Embryonic facial prominence (tissue), 1 donor: Measurements from ENCODE around the gene BBIP1.
"Not testable (repeated sequence)": the region's sequence is repeated elsewhere in the genome, so short reads cannot be mapped to it uniquely, and the experiment has no call there.

ENCODE experiments used
- DNase-seq: peaks from one replicate; pipeline ENCODE4 v3.0.0-alpha.2; 2016; ENCODE audit errors: extremely low spot score

Gene BBIP1

DNA sequence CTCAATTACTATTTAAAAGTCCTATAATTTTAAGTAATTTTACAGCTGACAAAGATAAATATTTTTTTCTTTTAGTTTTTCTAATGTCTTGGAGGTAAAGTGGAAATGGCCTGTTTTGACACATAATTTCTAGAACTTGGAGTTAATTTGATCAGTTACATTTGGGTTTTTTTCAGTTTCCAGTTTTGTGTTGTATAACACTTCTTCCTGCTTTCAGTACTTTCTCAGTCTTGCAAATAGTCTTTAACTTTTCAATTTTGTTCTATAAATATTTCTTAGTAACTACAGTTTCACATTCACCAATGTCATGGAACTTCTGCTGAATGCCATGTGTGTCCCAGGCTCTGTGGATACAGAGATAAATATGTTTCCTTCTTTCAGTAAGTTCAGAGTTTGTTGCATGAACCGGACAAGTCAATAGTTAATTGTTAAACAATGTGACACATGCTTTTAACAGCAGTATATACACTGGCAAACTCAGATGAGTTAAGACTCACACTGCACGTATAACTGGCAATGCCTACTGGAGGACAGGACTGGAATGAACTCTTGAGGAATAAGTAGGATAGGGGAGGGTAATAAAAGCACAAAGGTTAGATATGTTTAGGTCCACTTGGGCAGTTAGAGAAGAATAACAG lies 5.0 kb upstream of the BBIP1 start:
- no peak for DNase-seq

DNA sequence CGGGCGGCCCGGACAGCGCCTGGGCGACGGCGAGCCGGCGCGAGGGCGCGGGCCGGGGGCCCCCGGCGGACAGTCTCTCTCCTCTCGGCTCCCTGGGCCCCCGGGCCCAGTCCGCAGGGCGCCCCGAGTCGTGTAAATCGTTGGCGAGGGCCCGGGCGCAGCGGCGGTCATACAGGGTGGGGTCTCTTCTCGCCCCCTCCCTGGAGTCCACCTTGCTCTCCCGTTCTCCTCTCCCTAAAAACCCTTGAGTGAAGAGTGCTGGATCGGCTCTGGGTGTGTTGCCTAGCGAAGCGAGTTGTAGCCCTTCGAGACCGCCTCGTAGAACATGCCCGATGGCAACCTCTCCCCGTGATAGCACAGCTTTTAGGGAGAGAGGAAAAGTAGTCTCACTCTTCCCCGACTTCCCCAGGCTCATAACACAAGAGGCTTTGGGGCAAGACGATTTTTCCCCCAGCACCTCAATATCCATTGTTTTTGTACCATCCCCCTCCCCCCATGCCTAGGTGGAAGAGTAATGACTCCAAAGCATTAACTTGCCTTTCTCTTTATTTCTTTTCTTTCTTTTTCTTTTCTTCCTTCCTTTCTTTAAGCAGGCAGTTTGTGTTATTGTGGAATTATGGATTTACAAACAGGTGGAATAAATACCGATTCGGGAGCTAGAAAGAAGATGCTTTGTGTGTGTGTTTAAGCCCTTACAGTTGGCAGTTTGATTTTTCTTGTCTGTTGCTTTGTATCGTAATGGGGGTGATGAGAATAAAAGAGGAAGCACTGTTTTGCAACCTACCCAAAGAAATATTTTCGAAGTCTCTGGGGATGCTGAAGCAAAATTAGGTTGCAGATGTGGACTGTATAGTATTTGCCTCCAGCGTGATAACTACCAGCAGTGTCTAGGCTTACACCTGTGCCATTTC lies 1.2 kb upstream of the BBIP1 start:
- peak; percentile 31 for DNase-seq

DNA sequence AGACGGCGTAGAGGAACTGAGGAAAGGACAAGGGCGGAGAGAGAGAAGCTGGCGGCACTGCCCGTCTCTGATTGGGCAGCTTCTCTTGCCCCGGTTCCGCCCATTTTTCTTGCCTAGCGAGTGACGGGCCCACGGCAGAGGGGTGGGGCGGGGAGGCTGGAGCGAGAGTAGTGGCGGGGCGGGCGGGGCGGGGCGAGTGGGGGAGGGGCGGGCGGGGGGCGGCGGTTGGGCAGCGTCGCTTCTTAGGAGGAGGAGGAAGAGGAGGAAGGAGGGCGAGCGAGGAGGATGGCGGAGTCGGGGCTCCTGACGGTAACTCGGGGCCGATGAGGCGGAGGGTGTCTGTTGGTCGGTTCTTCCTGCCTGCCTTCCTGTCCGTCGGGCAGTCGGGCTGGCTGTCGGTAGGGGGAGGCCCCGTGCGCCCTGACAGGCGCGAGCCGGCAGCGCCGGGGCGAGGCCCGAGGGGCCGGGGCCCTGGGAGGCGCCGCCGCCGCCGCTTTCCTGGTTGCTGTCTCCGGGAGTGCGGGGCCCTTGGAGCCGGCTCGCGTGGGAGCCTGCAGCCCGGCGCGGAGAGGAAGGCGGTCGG lies 460 bp upstream of the BBIP1 start, which contains the start of gene SHOC2:
SHOC2 (plus strand) TSS at position 256 of the 583 bp plus-strand sequence. CDS start 44,755 bp downstream, outside the sequence.
- no peak for DNase-seq

DNA sequence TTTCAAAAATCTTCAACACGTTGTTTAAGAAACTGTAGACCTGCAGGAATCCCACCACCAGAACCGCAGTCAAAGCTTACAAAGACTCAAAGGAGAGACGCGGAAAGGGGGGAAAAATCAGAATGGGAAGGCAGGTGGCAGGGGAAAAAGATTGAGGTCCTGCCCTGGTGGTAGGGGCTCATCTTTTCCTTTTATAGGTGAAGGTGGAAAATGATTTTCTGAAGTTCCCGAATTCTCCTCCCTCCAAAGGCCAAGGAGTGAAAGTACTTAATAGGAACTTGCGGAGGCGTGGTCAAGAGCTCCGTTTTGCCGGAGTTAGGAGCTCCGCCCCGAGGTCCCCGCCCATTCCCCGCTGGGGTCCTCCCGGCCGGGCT lies 724 bp downstream of the BBIP1 start:
- DNase-seq = peak; percentile 89

DNA sequence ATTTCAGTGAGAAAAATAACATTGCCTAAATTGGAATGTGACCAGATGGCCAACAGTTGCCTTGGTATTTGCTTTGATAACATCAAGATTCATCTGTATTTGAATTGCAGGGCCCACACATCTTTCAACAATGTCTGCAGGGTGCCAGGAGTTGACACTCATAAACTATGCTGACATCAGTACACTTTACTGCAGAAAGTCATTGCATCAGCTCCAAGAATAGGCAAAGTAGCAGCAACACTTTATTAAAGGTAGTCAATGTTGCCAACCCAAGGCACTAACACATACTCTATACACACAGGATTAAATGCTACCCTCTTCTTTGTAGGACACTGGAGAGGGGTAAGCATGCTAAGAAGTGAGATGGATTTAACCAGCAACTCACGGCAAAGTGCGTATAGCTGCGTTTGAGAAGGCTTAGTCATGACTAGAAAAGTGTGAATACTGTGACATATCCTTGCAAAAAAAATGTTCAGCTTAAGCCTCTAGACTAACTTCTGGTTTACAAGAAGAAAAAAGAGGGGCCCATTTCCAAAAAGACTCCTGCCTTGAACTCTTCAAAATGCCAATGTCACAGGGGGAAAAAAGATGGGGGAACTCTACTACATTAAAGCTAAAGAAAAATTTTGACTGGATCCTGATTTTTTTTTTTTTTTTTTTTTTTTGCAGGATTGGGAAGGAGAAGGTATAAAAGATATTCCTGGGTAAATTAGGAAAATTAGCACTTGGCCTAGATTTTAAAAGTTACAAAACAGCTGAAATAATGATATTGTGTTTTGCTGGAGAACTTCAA lies 2.2 kb downstream of the BBIP1 start:
- DNase-seq = no peak

DNA sequence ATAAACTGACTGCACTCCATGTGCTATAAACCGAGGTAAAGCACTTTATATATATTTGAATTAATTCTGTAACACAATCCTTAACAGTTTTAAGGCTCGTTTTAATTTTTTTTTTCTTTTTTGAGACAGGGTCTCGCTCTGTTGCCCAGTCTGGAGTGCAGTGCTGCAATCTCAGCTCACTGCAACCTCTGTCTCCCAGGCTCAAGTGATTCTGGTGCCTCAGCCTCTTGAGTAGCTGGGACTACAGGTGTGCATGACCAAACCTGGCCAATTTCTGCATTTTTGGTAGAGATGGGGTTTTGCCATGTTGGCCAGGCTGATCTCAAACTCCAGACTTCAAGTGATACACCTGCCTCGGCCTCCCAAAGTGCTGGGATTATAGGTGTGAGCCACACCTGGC lies 3.4 kb downstream of the BBIP1 start:
- not testable (repeated sequence) for DNase-seq

DNA sequence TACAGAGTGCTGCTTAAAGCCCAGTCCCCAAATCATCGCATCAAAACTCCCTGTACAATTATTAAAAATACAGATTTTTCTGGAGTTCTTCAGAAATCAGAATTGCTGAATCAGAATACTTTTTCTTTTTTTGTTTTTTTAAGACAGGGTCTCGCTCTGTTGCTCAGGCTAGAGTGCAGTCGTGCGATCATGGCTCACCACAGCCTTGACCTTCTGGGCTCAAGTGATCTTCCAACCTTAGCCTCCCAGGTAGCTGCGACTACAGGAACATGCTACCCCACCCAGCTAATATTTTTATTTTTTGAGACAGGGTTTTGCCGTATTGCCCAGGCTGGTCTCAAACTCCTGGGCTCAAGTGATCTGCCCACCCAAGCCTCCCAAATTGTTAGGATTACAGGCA lies 3.9 kb downstream of the BBIP1 start:
- DNase-seq = no peak

DNA sequence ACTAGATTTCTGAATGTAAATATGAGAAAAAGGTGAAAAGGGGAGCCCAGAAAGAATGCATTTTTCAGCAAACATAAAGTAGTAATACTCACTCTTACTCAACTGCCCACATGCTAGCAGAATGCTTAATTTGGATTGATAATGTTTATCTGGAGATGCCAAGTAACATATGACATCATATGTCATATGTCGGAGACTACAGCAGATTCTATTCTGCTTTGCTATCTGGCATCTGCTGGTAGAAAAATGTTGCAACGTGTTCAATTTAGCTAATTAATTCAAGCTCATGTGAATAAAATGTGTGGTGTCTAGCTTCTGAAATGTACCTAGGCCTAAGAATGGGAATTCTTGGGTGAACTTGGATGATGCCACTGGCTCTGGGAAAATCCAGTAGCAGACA lies 4.5 kb downstream of the BBIP1 start:
- DNase-seq = no peak

DNA sequence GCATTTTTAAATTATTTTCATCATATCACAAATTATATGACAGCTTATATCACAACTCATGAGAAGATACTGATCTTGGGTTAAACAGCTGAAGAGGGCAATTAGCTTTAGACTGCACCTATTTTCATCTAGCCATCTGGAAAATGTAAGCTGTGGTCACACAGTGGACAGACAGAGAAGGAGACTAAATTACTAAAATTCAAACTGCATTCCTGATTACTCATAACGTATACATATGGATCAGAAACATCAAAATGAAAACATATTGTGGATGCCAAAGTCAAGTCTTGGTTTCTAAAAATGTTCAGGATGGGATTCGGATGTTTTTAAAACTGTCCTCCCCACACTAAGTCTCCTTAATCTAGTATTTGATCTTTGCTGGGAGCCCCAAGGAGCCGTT lies 6.6 kb downstream of the BBIP1 start:
- no peak for DNase-seq

DNA sequence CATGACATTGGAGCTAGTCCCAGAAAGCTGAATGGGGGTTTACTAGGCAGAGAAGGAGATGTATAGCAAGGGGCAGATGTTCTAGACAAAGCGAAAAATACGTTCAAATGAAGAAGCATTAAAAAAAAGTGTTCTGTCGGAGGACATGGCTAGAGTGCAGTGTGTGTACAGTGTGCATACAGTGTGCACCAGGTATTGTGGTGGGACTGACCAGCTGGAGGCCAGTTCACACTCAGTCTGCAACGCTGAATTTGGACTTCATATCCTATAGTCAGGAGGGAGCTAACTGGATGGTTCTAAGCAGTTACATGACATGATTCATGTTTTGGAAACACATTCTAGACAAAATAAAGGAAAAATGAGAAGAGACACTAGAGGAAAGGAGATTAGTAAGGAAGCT lies 8.8 kb downstream of the BBIP1 start:
- DNase-seq = no peak

DNA sequence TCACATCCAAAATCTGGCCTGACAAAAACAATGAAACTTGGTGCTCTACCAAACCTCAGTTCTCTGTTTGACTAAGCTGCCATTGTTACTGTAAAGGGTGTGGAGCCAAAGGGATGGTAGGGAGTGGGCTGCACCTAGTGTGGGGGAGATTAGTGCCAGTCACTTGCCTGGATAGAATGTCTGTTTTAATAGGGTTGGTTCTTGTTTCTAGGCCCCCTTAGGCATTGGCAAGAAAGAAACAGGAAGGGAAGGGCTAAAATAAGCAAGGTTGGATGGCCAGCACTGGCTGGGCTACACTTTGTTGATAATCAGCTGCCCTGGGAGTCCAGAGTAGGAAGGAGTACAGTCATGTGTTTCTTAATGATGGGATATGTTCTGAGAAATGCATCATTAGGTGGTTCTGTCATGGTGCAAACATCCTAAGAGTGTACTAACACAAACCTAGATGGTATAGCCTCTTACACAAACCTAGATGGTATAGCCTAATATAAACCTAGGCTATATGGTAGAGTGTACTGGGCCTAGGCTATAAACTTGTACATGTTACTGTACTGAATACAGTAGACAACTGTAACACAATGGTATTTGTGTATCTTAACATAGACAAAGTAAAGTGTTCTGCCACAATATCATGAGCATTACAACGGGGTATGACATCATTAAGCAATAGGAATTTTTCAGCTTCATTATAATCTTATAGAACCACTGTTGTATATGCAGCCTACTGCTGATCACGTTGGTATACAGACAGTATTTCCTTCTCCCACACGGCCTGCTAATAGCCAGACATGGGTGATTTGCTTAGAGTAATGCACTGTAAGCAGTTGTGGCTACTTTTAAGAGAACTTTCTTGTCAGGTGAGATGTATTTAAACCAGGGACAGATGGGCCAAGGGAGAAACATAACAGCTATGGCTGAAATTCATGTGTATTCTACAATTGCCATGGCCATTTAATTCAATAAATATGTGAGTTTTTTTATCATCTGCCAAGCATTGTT lies 15.4 kb downstream of the BBIP1 start:
- no peak for DNase-seq

DNA sequence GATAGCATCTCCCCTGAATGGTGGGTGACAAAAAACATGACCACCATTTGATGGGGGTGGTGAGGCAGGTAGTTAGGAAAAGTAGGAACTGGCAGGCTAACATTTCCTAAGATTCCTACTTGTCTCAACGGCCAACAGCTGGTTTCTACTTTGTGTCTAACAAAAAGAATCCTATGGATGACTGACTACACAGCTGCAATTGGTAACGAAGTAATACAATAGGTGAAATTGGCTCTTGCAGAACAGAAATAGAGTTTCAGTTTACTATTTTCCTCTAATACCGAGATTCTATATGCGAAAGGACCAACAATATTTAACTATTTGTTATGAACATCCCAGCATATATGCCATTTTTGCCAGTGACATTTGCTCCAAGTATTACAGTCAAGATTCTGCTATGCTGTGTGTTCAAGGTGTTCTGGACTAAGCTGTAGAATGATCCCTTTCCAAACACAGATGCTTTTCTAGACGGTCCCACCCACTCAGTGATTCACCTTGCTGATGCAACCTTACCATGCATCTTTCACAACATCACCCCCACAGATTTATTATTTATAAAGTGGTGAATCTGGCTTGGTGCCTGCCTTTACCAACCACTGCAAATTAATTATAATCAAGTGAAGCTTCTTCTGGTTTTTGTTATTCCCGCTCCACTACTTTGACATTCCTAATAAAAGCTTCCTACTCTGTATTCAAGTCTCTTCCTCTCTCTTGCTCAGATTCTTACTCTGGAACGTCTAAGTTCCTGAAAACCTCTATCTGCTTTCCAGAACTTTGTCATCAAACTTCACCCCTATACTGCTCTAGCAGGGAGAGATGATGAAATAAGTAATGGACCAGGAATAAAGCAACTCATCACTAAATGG lies 16.8 kb downstream of the BBIP1 start:
- DNase-seq = no peak

DNA sequence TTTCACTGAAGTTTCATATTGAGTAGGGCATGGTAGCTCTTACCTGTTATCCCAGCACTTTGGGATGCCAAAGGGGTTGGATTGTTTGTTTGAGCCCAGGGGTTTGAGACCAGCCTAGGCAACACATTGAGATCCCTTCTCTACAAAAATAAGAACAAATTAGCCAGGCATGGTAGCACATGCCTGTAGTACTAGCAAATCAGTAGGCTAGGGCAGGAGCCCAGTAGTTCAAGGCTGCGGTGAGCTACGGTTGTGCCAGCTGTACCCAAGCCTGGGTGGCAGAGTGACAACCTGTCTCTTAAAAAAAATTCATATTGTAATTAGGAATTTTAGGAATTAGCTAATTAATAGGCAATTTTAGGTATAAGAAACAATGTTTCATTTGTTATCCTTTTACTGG lies 18.0 kb downstream of the BBIP1 start:
- no peak for DNase-seq

DNA sequence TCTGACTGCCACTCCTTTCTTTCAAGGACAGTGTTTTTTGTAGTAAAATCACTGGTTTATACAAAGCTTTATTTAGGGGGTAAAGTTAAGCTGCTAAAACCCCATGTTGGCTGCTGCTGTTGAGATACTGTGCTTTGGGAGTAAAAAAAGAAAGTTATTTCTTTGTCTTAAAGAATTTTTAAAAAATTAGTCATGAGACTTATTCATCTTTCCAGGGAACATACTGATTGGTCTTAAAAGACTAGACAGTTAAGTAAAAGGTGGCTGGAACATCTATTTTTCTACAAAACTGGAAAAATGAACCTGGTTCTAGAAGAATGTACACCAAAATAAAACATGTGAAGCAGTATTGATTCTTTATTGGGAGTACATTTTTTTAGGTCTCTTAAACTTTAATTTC lies 20.6 kb downstream of the BBIP1 start:
- DNase-seq = no peak

DNA sequence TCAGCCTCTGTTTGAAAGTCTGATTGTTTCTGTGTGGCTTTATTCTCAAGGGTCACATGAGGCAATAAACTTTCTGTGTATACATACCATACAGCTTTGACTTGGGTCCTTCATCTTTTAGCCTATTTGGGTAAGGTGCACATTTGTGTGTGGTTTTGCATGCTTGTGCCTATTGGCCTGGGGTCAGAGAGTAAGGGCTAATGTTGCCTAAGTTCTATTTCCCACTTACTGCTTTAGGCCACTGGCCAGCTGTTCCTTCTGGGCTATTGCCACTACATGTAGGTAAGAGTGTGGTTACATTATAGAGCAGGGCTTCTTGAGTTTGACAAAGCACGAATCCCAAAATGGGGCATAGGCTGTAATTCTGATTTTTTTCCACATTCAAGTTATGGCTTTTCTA lies 21.8 kb downstream of the BBIP1 start:
- no peak for DNase-seq

DNA sequence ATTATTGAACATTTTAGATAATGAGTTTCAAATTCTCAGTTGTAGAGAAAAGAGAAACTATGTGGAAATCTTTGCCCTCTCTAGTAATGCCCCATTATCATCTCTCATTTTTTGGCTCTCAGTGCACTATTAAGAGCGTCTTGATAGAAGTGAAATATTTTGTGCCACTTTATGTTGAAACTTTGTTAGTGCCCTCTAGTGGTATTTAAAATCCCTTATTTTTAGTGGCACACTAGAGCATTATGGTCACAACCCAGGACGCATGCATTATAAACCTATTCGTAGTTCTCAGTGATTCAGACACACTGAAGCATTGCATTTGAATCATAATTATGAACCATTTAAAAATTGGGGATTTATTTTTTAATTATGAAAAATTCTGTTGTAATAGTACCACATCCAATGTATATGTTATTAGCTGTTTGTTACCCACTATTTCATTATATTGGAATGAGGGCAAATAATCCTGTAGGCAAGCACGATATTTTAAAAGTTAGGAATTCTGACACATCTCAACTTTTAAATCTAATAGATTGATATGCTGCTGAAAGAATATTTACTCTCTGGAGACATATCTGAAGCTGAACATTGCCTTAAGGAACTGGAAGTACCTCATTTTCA lies 25.3 kb downstream of the BBIP1 start:
- DNase-seq = peak; percentile 27

DNA sequence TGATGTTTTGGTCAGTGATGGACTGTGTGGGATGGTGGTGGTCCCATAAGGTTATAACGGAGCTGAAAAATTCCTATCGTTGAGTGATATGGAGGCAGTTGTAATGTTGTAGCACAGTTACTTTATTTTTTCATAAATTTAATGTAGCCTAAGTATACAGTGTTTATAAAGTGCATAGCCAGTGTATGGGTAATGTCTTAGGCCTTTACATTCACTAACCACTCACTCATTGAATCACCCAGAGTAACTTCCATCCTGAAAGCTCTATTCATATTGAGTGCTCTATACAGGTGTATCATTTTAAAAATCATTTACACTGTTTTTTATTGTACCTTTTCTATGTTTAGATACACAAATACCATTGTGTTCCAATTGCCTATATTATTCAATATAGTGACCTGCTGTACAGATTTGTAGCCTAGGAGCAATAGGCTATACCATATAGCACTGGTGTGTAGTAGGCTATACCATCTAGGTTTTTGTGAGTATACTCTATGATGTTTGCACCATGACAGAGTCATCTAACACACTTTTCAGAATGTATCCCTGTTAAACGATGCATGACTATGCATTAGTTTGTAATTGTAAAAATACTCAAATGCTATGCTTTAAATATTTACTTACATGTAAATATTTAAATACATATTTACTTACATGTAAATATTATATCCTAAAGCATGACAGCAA lies 26.2 kb downstream of the BBIP1 start:
- DNase-seq = no peak

DNA sequence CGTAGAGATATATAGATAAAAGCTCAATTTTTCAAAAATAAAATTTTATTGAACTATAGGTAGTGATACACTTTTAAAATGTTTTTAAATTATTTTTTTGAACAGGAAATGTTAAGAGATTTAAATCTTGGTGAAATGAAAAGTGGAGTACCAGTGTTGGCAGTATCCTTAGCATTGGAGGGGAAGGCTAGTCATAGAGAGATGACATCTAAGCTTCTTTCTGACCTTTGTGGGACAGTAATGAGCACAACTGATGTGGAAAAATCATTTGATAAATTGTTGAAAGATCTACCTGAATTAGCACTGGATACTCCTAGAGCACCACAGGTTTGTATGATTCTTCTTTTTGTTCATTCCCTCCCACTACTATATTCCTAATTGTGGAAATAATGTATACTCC lies 31.4 kb downstream of the BBIP1 start:
- DNase-seq = no peak
